Astrocyte (in vitro differentiated cells and primary cell): ENCODE results near the gene KLHDC8A. TPM values are rescaled to one million over a fixed set of nuclear protein-coding genes. Genes with fewer than 3 reads are reported as not detected.

ENCODE experiments used
- DNase-seq: peaks from one replicate; pipeline ENCODE4 v3.0.0-alpha.2; 2010; ENCODE audit warnings: low read depth
- FAIRE-seq: peaks from 2 replicates; lab custom pipeline; 2011; peaks lifted over from hg19 to GRCh38; lab: Jason Lieb, UNC
- H2AFZ ChIP-seq: 2 replicates; pipeline ENCODE4 v1.6.0; 2012; ENCODE audit warnings: low read depth, low read length, inconsistent platforms
- H3K27ac ChIP-seq: 2 replicates; pipeline ENCODE4 v1.5.1; 2011; ENCODE audit warnings: low read depth, low read length, inconsistent platforms
- H3K27me3 ChIP-seq: 2 replicates; pipeline ENCODE4 v1.6.0; 2011; ENCODE audit warnings: low read length, inconsistent platforms; ENCODE audit not compliant: insufficient read depth
- H3K36me3 ChIP-seq: 2 replicates; pipeline ENCODE4 v1.5.1; 2011; ENCODE audit warnings: low read length, inconsistent platforms; ENCODE audit not compliant: insufficient read depth
- H3K4me1 ChIP-seq: 2 replicates; pipeline ENCODE4 v1.5.1; 2011; ENCODE audit warnings: low read length, inconsistent platforms; ENCODE audit not compliant: insufficient read depth
- H3K4me2 ChIP-seq: 2 replicates; pipeline ENCODE4 v1.6.0; 2012; ENCODE audit warnings: low read length, inconsistent platforms
- H3K4me3 ChIP-seq: 2 replicates; pipeline ENCODE4 v1.5.1; 2011; ENCODE audit warnings: low read depth, mild to moderate bottlenecking, low read length, inconsistent platforms; ENCODE audit not compliant: insufficient read depth
- H3K79me2 ChIP-seq: 2 replicates; pipeline ENCODE4 v1.6.0; 2012; ENCODE audit warnings: mild to moderate bottlenecking, low read length, inconsistent platforms; ENCODE audit not compliant: insufficient read depth
- H3K9ac ChIP-seq: 2 replicates; pipeline ENCODE4 v1.6.0; 2012; ENCODE audit warnings: mild to moderate bottlenecking, low read length, inconsistent platforms
- H3K9me3 ChIP-seq: 2 replicates; pipeline ENCODE4 v1.5.1; 2012; ENCODE audit warnings: low read depth, mild to moderate bottlenecking, low read length, inconsistent platforms; ENCODE audit not compliant: insufficient read depth
- H4K20me1 ChIP-seq: 2 replicates; pipeline ENCODE4 v1.6.0; 2012; ENCODE audit warnings: low read length, inconsistent platforms; ENCODE audit not compliant: insufficient read depth
- H3K27ac Mint-ChIP-seq: one replicate; pipeline ENCODE4 v1.8.0; 2021; ENCODE audit warnings: mild to moderate bottlenecking, mixed read lengths; ENCODE audit not compliant: unreplicated experiment
- H3K27me3 Mint-ChIP-seq: one replicate; pipeline ENCODE4 v1.8.0; 2021; ENCODE audit warnings: low read depth, mixed read lengths; ENCODE audit not compliant: unreplicated experiment
- H3K36me3 Mint-ChIP-seq: one replicate; pipeline ENCODE4 v1.8.0; 2021; ENCODE audit warnings: low read depth, mixed read lengths; ENCODE audit not compliant: unreplicated experiment
- H3K4me1 Mint-ChIP-seq: one replicate; pipeline ENCODE4 v1.8.0; 2021; ENCODE audit warnings: low read depth, mixed read lengths; ENCODE audit not compliant: unreplicated experiment
- H3K4me3 Mint-ChIP-seq: one replicate; pipeline ENCODE4 v1.8.0; 2021; ENCODE audit warnings: mild to moderate bottlenecking, moderate library complexity, mixed read lengths; ENCODE audit not compliant: unreplicated experiment
- H3K9me3 Mint-ChIP-seq: one replicate; pipeline ENCODE4 v1.8.0; 2021; ENCODE audit warnings: mild to moderate bottlenecking, mixed read lengths; ENCODE audit not compliant: unreplicated experiment
- CTCF ChIP-seq: IDR thresholded peaks from 2 replicates; pipeline ENCODE4 v1.5.1; 2011; ENCODE audit warnings: low read depth, mild to moderate bottlenecking, inconsistent platforms, low read length, moderate library complexity; ENCODE audit not compliant: insufficient read depth
- EZH2 ChIP-seq: IDR thresholded peaks from 2 replicates; pipeline ENCODE4 v1.6.1; 2012; ENCODE audit warnings: mild to moderate bottlenecking, low read length, inconsistent platforms; ENCODE audit not compliant: insufficient read depth
- total RNA-seq: library from RNA; stranded (reverse); gene quantifications from 2 replicates; pipeline ENCODE4 v1.2.1, GENCODE V29; 2021

The KLHDC8A gene
- total RNA-seq, 1 donor from 2014 or later, result 0.39 TPM

GRCh38 chr1:205373798-205374175 lies 17.1 kb upstream of the KLHDC8A start:
- Histone ChIP-seq H3K79me2 (no peaks in the 10 kb centered on the region), H3K36me3 (no peaks in the 10 kb centered on the region), H3K4me1 (peaks cover 60% of the 10 kb centered on the region), H3K4me2 (peak overlapping the region; percentile 81), H4K20me1 (no peaks in the 10 kb centered on the region), H3K27me3 (no peaks in the 10 kb centered on the region), H3K27ac (peak overlapping the region; percentile 81), H3K9me3 (no peaks in the 10 kb centered on the region), H3K4me3 (peak overlapping the region; percentile 27), H3K9ac (peak overlapping the region; percentile 45), H2AFZ (no peak overlapping the region)
- Mint-ChIP-seq H3K4me1 (peaks cover 67% of the 10 kb centered on the region), H3K27me3 (no peaks in the 10 kb centered on the region), H3K27ac (peak overlapping the region; percentile 88), H3K4me3 (peak overlapping the region; percentile 10), H3K9me3 (no peaks in the 10 kb centered on the region), H3K36me3 (no peaks in the 10 kb centered on the region)
- no peak for TF ChIP-seq CTCF
- no peak for TF ChIP-seq EZH2
- FAIRE-seq, result no peak
- no peak for DNase-seq

- FAIRE-seq, result no peak
- no peak for DNase-seq
- peak overlapping the region; percentile 67 for H3K27ac ChIP-seq
- Mint-ChIP-seq H3K36me3 (no peaks in the 10 kb centered on the region), H3K4me3 (peak overlapping the region; percentile 56), H3K4me1 (peaks cover 67% of the 10 kb centered on the region), H3K9me3 (no peaks in the 10 kb centered on the region), H3K27ac (peak overlapping the region; percentile 89), H3K27me3 (no peaks in the 10 kb centered on the region)
- H3K4me1 ChIP-seq, result peaks cover 60% of the 10 kb centered on the region
- no peaks in the 10 kb centered on the region for H3K79me2 ChIP-seq
- H2AFZ ChIP-seq, result no peak overlapping the region
- H3K36me3 ChIP-seq, result no peaks in the 10 kb centered on the region
- peak overlapping the region; percentile 81 for H3K4me2 ChIP-seq
- no peaks in the 10 kb centered on the region for H3K27me3 ChIP-seq
- no peaks in the 10 kb centered on the region for H4K20me1 ChIP-seq
- no peak overlapping the region for H3K9ac ChIP-seq
- H3K4me3 ChIP-seq, result peak overlapping the region; percentile 14
- no peaks in the 10 kb centered on the region for H3K9me3 ChIP-seq
- no peak for TF ChIP-seq CTCF
- TF ChIP-seq EZH2, result no peak
Observed at GRCh38 chr1:205373022-205373797, 16.5 kb upstream of the KLHDC8A start.
